Endothelial cell of umbilical vein (primary cell): ENCODE data around the gene CASP14. TPM values are rescaled to one million over a fixed set of nuclear protein-coding genes. Genes with fewer than 3 reads are reported as not detected.

ENCODE experiments used
- BruUV-seq: library from RNA; stranded (reverse); fragments of 400-500 nt; replicated peaks from 2 replicates; lab custom pipeline; 2021; lab: Mats Ljungman, UMichigan
- CTCF ChIA-PET: fragments of 300-600, 350-600 bp; sonication (Branson Sonifier 250); formaldehyde crosslinking; loops from one replicate; lab custom pipeline; 2021; ENCODE audit warnings: antibody characterized with exemption, inconsistent platforms; lab: Charles Lee
- POLR2A ChIA-PET: fragments of 300-600, 350-600 bp; sonication (Branson Sonifier 250); formaldehyde crosslinking; loops from one replicate; lab custom pipeline; 2021; ENCODE audit warnings: antibody characterized with exemption, inconsistent platforms; lab: Charles Lee
- DNase-seq: peaks from one replicate; pipeline ENCODE4 v3.0.0-alpha.2; 2011; ENCODE audit warnings: low read depth, low spot score
- FAIRE-seq: peaks from 2 replicates; lab custom pipeline; 2011; peaks lifted over from hg19 to GRCh38; lab: Jason Lieb, UNC
- H2AFZ ChIP-seq: 2 replicates; pipeline ENCODE4 v1.6.0; 2012; ENCODE audit warnings: low read depth, low read length, control low read depth, inconsistent platforms
- H3K27ac ChIP-seq: 2 replicates; pipeline ENCODE4 v1.5.1; 2011; ENCODE audit warnings: low read depth, mild to moderate bottlenecking, control low read depth, low read length, moderate library complexity; ENCODE audit not compliant: insufficient read depth
- H3K27me3 ChIP-seq, 2 experiments: 2 replicates each; pipeline versions ENCODE4 v1.6.0 to v1.6.1; 2011; ENCODE audit warnings: low read length in 2 of 2, mixed read lengths in 1 of 2; ENCODE audit not compliant: control insufficient read depth in 2 of 2, insufficient read depth in 2 of 2
- H3K36me3 ChIP-seq, 2 experiments: 2 replicates in 1 of 2; 3 replicates in 1 of 2; pipeline ENCODE4 v1.5.1; 2011; ENCODE audit warnings: low read length in 2 of 2, mild to moderate bottlenecking in 1 of 2, moderate library complexity in 1 of 2; ENCODE audit not compliant: control insufficient read depth in 2 of 2, insufficient read depth in 2 of 2; ENCODE audit errors: extremely low read depth in 1 of 2
- H3K4me1 ChIP-seq: 3 replicates; pipeline ENCODE4 v1.5.1; 2011; ENCODE audit warnings: mild to moderate bottlenecking, low read length; ENCODE audit not compliant: control insufficient read depth, insufficient read depth; ENCODE audit errors: extremely low read depth
- H3K4me2 ChIP-seq: 2 replicates; pipeline ENCODE4 v1.6.1; 2011; ENCODE audit warnings: low read length, control low read depth, mixed read lengths; ENCODE audit not compliant: insufficient read depth
- H3K4me3 ChIP-seq, 3 experiments: fragments of 200-600 bp in 1 of 3; sonication (generic), shearing (Covaris generic) in 1 of 3; replicated peaks in 1 of 3; 2 replicates each; pipeline ENCODE4 v1.5.1; 2011 to 2016; ENCODE audit warnings: control low read depth in 3 of 3, low read length in 3 of 3, mild to moderate bottlenecking in 2 of 3, inconsistent platforms in 1 of 3, low read depth in 1 of 3, moderate library complexity in 1 of 3; ENCODE audit not compliant: insufficient read depth in 1 of 3
- H3K79me2 ChIP-seq: 2 replicates; pipeline ENCODE4 v1.6.0; 2012; ENCODE audit warnings: low read length, inconsistent platforms; ENCODE audit not compliant: control insufficient read depth, insufficient read depth
- H3K9ac ChIP-seq: replicated peaks from 2 replicates; pipeline ENCODE3; 2011; ENCODE audit warnings: low read length, control low read depth; ENCODE audit not compliant: insufficient read depth; ENCODE audit errors: extremely low read depth
- H3K9me1 ChIP-seq: replicated peaks from 3 replicates; pipeline ENCODE4 v1.6.0; 2011; ENCODE audit warnings: mild to moderate bottlenecking, low read length; ENCODE audit not compliant: control insufficient read depth, insufficient read depth; ENCODE audit errors: extremely low read depth
- H3K9me3 ChIP-seq: replicated peaks from 2 replicates; pipeline ENCODE4 v1.5.1; 2012; ENCODE audit warnings: low read length, inconsistent platforms; ENCODE audit not compliant: control insufficient read depth, insufficient read depth
- H4K20me1 ChIP-seq: replicated peaks from 2 replicates; pipeline ENCODE3; 2011; ENCODE audit warnings: mild to moderate bottlenecking, low read length; ENCODE audit not compliant: control insufficient read depth, insufficient read depth; ENCODE audit errors: extremely low read depth
- EZH2 ChIP-seq: IDR thresholded peaks from 2 replicates; pipeline ENCODE4 v1.6.1; 2012; ENCODE audit warnings: borderline replicate concordance, low read depth, mild to moderate bottlenecking, moderate library complexity, low read length, inconsistent platforms; ENCODE audit not compliant: severe bottlenecking
- FOS ChIP-seq: IDR thresholded peaks from 2 replicates; pipeline ENCODE4 v1.6.1; 2011; ENCODE audit warnings: mild to moderate bottlenecking, low read length, moderate library complexity, borderline replicate concordance; ENCODE audit not compliant: insufficient read depth
- GATA2 ChIP-seq: IDR thresholded peaks from 2 replicates; pipeline ENCODE4 v1.7.0; 2011; ENCODE audit warnings: low read depth, mild to moderate bottlenecking, moderate library complexity, mixed read lengths, low read length; ENCODE audit not compliant: insufficient read length, insufficient read depth
- JUN ChIP-seq: IDR thresholded peaks from 2 replicates; pipeline ENCODE4 v1.6.1; 2011; ENCODE audit warnings: borderline replicate concordance, low read depth; ENCODE audit not compliant: insufficient read length, insufficient read depth
- MAX ChIP-seq: IDR thresholded peaks from 2 replicates; pipeline ENCODE4 v1.6.1; 2011; ENCODE audit not compliant: insufficient read depth, insufficient read length
- MYC ChIP-seq: IDR thresholded peaks from one replicate; pipeline ENCODE4 v1.6.1; 2011; ENCODE audit warnings: mild to moderate bottlenecking, low read depth, low read length
- POLR2A ChIP-seq: IDR thresholded peaks from 2 replicates; pipeline ENCODE4 v1.6.1; 2012; ENCODE audit warnings: low read depth, mild to moderate bottlenecking, control low read depth, low read length
- POLR2AphosphoS5 ChIP-seq: IDR thresholded peaks from 2 replicates; pipeline ENCODE4 v1.6.1; 2012; ENCODE audit warnings: low read depth, mild to moderate bottlenecking, control low read depth, low read length, moderate library complexity; ENCODE audit not compliant: insufficient read depth
- dilution Hi-C: fragments of 300-500 bp; cut with MboI; formaldehyde crosslinking; loops from one replicate; pipeline ENCODE4 v1.15.0; 2019; ENCODE audit warnings: low sequenced_read_pairs; ENCODE audit not compliant: extremely low pct_ligation_motif_present
- intact Hi-C: fragments of 100-400 bp; cut with micrococcal nuclease; formaldehyde crosslinking; loops from one replicate; pipeline ENCODE4 v1.10.0; 2022
- polyA plus RNA-seq, 4 experiments: library from polyadenylated mRNA; depleted of rRNA in 3 of 4; stranded (reverse) in 3 of 4; unstranded in 1 of 4; fragments of >200 nt; gene quantifications; 2 replicates each; pipeline versions ENCODE4 v1.2.1 to v1.2.3, GENCODE V29; 2011 to 2012; ENCODE audit warnings: missing spikeins in 1 of 4
- total RNA-seq: library from RNA; stranded (reverse); gene quantifications from 2 replicates; pipeline ENCODE4 v1.2.3, GENCODE V29; 2021
- TF ChIP-seq, protein P1 (sequence below), 2 donors: IDR thresholded peaks; 1 replicate in 1 of 2; 2 replicates in 1 of 2; pipeline ENCODE4 v1.5.1; 2011; ENCODE audit warnings: low read length in 2 of 2, mild to moderate bottlenecking in 2 of 2, moderate library complexity in 2 of 2, control low read depth in 1 of 2, inconsistent platforms in 1 of 2, low read depth in 1 of 2; ENCODE audit not compliant: insufficient read depth in 1 of 2; ENCODE audit errors: extremely low read depth in 1 of 2

Gene CASP14
- total and polyA plus RNA-seq, 2 donors (not counting 3 experiments of a cell fraction or from before 2014, with no cell fraction given) = not detected

GRCh38 chr19:15081911-15082310 lies 32.6 kb downstream of the CASP14 start, which contains the start of gene OR1I1:
TSS of gene OR1I1 (plus strand) at chr19:15082211. CDS start at chr19:15087066, 4,855 bp downstream.
- ChIA-PET CTCF (interaction anchor here (1.5 to 2.6 kb wide), 4 partner anchors 8 to 72 kb away, joined by 4 to 10 read pairs (median 6); no protein-coding TSS in a partner anchor), POLR2A (no interaction called here)
- DNase-seq = no peak
- Histone ChIP-seq H3K4me1 (no peaks in the 10 kb centered on the region), H3K36me3 (no peaks in the 10 kb centered on the region), H3K9ac (no peak within 1 kb of the TSS), H2AFZ (no peak within 1 kb of the TSS), H3K4me3 (no peak within 1 kb of the TSS), H3K27me3 (no peaks in the 10 kb centered on the region), H4K20me1 (no peaks in the 10 kb centered on the region), H3K9me3 (no peaks in the 10 kb centered on the region), H3K9me1 (no peaks in the 10 kb centered on the region), H3K79me2 (no peaks in the 10 kb centered on the region), H3K27ac (no peak within 1 kb of the TSS), H3K4me2 (no peak within 1 kb of the TSS)
- dilution Hi-C loops (no loop called here), intact Hi-C loops (no loop called here)
- BruUV-seq = no TSS peak
- FAIRE-seq = no peak
- TF ChIP-seq JUN (no peak), POLR2AphosphoS5 (no peak), MYC (no peak), MAX (no peak), EZH2 (no peak), FOS (no peak), GATA2 (no peak), POLR2A (no peak)
- TF ChIP-seq, protein P1, sequence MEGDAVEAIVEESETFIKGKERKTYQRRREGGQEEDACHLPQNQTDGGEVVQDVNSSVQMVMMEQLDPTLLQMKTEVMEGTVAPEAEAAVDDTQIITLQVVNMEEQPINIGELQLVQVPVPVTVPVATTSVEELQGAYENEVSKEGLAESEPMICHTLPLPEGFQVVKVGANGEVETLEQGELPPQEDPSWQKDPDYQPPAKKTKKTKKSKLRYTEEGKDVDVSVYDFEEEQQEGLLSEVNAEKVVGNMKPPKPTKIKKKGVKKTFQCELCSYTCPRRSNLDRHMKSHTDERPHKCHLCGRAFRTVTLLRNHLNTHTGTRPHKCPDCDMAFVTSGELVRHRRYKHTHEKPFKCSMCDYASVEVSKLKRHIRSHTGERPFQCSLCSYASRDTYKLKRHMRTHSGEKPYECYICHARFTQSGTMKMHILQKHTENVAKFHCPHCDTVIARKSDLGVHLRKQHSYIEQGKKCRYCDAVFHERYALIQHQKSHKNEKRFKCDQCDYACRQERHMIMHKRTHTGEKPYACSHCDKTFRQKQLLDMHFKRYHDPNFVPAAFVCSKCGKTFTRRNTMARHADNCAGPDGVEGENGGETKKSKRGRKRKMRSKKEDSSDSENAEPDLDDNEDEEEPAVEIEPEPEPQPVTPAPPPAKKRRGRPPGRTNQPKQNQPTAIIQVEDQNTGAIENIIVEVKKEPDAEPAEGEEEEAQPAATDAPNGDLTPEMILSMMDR (IDR thresholded peaks at IDR 0.05; ENCODE audit: extremely low read depth in 1 of 2, insufficient read depth in 1 of 2, low read depth in 1 of 2, low read length in 2 of 2) = no peak
